Medulla oblongata (tissue), 1 donor: ENCODE results near the gene TAF1D.

Experiments
- DNase-seq: peaks from one replicate; pipeline ENCODE4 v3.0.0-alpha.2; 2015; ENCODE audit errors: extremely low spot score

The TAF1D gene

DNA sequence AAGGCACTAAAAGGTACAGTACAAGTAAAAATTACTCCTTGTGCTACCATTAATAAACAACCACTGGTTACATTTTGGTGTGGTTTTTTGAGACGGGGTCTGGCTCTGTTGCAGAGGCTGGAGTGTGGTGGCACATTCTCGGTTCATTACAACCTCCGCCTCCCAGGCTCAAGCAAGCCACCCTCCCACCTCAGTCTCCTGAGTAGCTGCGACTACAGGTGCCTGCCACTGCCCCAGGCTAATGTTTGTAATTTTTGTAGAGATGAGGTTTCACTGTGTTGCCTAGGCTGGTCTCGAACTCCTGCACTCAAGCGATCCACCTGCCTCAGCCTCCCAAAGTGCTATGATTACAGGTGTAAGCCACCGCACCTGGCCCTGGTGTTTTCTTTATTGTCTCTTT is 20.8 kb downstream of the TAF1D start:
- DNase-seq: no peak

DNA sequence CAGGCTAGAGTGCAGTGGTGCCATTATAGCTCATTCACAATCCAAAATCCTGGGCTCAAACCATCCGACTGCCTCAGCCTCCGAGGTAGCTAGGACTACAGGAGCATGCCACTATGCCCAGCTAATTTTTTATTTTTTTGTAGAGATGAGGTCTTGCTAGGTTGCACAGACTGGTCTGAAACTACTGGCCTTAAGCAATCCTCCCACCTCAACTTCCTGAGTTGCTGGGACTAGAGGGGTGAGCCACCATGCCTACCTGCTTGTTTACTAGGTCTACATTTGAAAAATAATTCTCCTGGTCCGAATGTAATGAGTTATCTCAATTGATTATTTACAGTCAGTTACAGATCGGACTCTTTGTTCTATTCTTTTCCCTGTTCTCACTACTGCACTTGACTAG is 22.0 kb downstream of the TAF1D start:
- DNase-seq: no peak

DNA sequence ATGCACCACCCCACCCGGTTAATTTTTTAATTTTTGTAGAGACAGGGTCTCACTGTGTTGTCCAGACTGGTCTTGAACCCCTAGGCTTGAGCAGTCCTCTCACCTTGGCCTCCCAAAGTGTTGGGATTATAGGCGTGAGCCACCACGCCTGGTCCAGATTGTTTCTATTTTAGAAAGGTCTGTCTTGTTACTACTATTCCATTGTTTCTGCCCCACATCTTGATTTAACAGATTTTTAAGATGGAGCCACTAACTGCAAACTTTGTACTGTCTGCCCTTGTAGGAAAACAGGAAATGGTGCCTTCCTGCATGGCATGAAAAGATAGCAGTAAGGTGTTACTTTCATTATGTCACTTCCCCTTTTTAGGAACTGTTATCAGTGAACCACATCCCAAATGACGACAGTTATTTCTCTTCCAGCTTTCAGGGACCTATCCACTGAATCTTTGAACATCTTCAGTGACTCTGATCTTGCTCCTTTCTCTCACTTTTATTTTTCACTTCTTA is 23.2 kb downstream of the TAF1D start:
- no peak for DNase-seq

DNA sequence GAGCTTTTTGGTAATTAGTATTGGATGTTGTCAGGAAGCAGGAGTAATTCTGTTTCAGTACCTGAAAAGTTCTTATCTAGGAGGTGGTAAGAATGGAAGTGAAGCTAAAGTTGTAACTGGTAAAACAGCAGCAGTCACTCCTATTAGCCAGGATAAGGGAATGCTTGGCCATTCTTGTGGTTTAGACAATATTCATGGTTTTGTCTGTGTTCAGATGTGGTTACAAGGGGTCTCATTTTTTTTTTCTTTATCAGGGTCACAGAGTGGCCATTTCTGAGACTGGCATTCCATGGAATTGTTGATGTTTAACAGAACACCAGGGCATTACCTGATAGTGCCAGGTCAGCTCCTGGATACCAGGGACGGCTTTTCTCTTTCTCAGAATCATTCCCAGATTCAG is 23.8 kb downstream of the TAF1D start:
- no peak for DNase-seq

DNA sequence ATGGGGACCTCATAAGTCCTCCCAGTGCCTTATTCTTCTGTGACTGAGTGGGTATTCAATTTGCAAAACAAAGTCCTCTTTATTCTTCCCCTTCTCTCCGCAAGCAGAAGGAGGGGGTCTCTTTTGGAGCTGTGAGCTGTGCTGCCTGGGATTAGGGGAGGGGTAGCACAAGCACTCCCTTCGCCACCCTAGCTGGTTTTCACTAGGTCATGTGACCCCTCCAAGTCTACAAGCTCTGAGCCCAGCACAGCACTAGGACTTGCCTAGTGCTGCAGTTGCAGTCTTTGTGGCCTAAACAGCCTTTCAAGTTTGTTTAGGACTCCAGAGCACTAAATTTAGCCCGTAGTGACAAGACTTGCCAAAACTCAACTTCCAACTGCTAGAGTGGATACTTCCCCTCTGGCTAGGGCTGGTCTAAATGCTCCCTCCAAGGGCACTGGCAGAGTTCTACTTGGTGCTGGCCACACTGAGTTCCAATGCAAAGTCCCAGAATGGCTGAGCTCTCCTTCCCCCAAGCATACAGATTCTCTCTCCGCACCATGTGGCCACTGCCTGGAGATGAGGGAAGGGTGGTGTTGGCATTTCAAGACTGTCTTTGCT is 25.4 kb downstream of the TAF1D start:
- DNase-seq: no peak

DNA sequence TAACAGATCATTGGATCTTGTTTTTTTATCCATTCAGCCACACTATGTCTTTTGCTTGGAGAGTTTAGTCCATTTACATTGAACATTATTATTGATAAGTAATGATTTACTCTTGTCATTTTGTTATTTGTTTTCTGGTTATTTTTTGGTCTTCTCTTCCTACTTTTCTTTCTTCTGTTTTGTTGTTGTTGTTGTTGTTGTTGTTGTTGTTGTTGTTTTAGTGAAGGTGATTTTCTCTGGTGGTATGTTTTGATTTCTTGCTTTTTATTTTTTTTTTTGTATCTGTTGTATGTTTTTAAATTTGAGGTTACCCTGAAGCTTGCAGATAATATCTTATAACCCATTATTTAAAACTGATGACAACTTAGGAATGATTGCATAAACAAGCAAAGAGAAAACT is 28.6 kb downstream of the TAF1D start:
- no peak for DNase-seq

DNA sequence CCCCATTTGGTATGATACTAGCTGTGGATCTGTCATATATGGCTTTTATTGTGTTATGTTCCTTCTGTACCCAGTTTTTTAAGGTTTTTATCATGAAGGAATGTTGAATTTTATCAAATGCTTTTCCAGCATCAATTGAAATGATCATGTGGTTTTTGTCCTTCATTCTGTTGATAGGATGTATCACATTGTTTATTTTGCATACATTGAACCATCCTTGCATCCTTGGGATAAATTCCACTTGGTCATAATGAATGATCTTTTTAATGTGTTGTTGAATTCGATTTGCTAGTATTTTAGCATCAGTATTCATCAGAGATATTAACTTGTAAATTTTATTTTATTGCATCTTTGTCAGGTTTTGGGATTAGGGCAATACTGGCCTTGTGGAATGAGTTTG is 31.1 kb downstream of the TAF1D start:
- DNase-seq: no peak

DNA sequence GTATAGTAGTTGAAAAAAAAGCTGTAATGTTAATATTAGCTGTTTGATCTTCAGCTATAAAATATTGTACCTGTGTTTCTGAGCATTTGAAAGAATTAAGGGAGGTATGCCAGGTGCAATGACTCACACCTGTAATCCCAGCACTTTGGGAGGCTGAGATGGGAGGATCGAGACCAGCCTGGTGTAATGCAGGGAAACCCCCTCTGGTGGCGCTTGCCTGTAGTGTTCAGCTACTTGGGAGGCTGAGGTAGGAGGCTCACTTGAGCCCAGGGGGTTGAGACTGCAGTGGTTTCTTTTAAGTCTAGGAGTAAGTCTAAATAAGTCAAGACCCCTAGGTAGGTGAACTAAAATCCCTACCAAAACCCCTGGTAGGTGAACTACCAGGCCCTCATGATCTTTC is 37.1 kb downstream of the TAF1D start:
- no peak for DNase-seq

DNA sequence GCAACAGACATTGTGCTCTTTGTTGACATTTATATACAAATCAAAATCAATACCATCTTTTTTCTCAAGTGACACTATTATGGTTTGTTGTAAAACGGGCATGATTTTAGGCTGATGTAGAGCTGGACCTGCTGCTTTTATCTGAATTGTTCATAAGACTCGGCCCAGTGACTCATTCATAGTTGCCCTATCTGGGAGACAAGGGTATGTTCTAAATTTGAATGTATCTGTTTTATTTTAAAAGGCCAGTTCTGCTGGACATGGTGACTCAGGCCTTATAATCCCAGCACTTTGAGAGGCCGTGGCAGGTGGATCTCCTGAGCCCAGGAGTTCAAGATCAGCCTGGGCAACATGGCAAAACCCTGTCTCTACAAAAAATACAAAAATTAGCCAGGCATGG is 40.5 kb downstream of the TAF1D start:
- DNase-seq: no peak

DNA sequence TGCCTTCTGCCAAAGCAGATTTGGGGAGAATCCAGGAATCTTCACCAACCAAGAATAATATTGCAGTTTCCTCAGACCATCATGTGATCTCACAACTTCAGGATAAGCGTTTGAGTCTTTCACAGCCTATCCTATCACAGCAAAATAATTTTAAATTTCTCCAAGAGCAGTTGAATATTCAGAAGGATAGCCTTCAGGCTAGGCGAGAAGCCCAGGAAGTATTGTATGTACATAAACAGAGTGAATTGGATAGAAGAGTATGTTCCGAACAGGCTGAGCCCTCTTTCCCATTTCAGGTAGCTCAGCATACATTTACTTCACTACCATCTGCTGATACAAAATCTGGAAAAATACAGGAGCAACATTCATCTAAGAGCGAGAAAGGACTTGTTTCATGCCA is 43.7 kb downstream of the TAF1D start:
- DNase-seq: no peak

DNA sequence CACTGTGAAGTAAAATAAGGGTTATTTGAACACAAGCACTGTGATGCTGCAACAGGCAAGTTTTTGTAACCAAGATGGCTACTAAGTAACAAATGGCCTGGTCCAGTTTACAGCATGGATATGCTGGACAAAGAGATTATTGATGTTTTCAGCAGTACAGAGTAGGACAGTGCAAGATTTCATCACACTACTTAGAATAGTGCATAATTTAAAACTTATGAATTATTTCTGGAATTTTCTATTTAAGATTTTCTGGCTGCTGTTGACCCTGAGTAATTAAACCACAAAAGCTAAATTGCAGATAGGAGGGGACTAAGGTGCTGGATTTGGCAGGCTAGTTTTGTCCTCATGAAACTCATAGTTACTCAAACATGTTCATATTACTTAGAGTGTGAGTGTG is 46.7 kb downstream of the TAF1D start:
- no peak for DNase-seq

DNA sequence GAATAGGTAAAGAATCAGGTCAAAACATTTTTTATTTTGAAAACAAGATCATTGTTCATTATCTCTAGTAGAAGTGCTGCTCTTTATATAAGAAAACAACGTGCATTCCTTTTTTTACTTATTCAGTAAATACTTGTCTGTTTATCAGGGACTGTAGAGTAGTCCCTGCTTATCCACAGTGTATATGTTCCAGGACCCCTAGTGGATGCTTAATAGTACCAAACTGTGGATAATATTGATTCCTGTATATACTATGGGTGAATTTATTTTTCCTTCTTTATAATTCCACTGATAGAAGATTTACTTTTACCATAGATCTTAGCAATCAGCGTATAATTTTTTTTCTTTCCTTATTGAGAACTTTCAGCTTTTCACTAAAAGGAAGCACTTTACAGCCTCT is 47.2 kb downstream of the TAF1D start:
- DNase-seq: no peak

DNA sequence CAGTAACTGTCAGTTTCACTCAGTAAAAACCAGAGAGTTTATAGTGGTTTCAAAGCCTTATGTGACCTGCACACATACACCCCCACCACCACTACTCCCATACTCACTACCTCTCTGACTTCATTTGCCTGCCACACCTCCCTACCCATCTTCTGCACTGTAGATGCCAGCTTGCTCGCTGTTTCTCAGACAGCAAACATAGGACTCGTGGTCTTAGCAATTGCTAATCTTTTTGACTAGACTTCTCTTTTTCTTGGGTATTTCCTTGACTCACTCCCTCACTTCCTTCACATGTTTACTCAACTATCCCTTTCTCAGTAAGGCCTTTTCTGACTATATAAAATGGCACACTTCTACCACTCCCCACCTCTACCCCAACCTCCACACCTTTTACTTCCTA is 52.1 kb downstream of the TAF1D start:
- no peak for DNase-seq

DNA sequence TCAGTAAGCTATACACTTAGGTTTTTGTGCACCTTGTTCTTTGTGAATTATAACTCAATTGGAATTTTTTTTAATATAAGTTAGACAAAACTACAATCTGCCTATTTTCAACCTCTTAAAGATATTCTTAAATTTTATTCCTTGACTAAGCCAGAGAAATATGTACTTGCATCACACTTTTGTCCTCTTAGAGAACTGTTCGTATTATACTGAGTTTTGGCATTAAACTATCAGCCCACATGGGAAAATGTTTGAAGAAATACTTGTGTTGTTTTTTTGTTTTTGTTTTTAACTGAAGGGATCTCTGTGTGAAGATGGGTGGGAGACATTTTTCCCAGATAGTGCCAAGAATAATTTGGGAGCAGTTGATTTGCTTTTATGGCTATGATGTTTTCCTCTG is 54.5 kb downstream of the TAF1D start:
- DNase-seq: no peak

DNA sequence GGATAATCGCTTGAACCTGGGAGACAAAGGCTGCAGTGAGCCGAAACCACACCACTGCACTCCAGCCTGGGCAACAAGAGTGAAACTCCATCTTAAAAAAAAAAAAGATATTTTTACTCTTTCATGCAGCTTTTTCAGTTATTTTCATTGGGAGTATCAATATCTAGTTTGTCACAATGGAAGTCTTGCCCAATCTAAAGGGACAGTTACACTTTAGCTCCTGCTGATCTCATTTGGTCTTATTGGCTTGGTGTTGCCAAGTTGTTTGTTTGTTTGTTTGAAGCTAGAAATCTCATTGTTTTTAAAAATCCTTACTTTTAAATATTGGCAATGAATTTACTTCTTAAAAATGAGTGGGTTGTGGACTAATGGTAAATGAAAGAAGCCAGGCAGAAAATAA is 55.1 kb downstream of the TAF1D start:
- DNase-seq: no peak
